GM18520 (cell line): ENCODE data around the gene BMP7.

Experiments
- ATAC-seq: cut with Tn5 transposase; IDR thresholded peaks from one replicate; pipeline ENCODE4 v1.9.1; 2021; ENCODE audit not compliant: unreplicated experiment

Gene BMP7

GRCh38 chr20:57266291-57267157, at the start of gene BMP7:
BMP7 (minus strand) TSS chr20:57266641; CDS start chr20:57266122, 519 bp downstream.
- no peak for ATAC-seq

- no peak for ATAC-seq
These were observed 49.6 kb upstream of the BMP7 start for GRCh38 chr20:57315976-57316480.

GRCh38 chr20:57315083-57315975, 48.9 kb upstream of the BMP7 start:
- ATAC-seq, result no peak

- no peak for ATAC-seq
These were observed 47.5 kb upstream of the BMP7 start for GRCh38 chr20:57313951-57314350.

- no peak for ATAC-seq
These were observed 46.8 kb upstream of the BMP7 start for GRCh38 chr20:57313230-57313629.

- no peak for ATAC-seq
These were observed 45.7 kb upstream of the BMP7 start for GRCh38 chr20:57312138-57312537.

- no peak for ATAC-seq
These were observed 44.5 kb upstream of the BMP7 start for GRCh38 chr20:57310821-57311514.

- ATAC-seq, result no peak
These were observed 43.2 kb upstream of the BMP7 start for GRCh38 chr20:57309544-57310115.

GRCh38 chr20:57308451-57309271, 42.2 kb upstream of the BMP7 start:
- ATAC-seq, result peak; percentile 37

- ATAC-seq, result no peak
These were observed 40.3 kb upstream of the BMP7 start for GRCh38 chr20:57306747-57307146.

GRCh38 chr20:57301026-57301425, 34.6 kb upstream of the BMP7 start:
- ATAC-seq, result no peak

GRCh38 chr20:57298457-57298856, 32.0 kb upstream of the BMP7 start:
- no peak for ATAC-seq

GRCh38 chr20:57294550-57294949, 28.1 kb upstream of the BMP7 start:
- ATAC-seq, result no peak

GRCh38 chr20:57293995-57294394, 27.6 kb upstream of the BMP7 start:
- no peak for ATAC-seq

GRCh38 chr20:57292611-57293010, 26.2 kb upstream of the BMP7 start:
- no peak for ATAC-seq

- no peak for ATAC-seq
These were observed 25.3 kb upstream of the BMP7 start for GRCh38 chr20:57291694-57292093.

- ATAC-seq, result no peak
These were observed 24.6 kb upstream of the BMP7 start for GRCh38 chr20:57291003-57291402.

GRCh38 chr20:57290178-57290484, 23.7 kb upstream of the BMP7 start:
- no peak for ATAC-seq

GRCh38 chr20:57289391-57290177, 23.1 kb upstream of the BMP7 start:
- ATAC-seq, result no peak
